ENCODE data around the gene TMEM33.

DNA sequence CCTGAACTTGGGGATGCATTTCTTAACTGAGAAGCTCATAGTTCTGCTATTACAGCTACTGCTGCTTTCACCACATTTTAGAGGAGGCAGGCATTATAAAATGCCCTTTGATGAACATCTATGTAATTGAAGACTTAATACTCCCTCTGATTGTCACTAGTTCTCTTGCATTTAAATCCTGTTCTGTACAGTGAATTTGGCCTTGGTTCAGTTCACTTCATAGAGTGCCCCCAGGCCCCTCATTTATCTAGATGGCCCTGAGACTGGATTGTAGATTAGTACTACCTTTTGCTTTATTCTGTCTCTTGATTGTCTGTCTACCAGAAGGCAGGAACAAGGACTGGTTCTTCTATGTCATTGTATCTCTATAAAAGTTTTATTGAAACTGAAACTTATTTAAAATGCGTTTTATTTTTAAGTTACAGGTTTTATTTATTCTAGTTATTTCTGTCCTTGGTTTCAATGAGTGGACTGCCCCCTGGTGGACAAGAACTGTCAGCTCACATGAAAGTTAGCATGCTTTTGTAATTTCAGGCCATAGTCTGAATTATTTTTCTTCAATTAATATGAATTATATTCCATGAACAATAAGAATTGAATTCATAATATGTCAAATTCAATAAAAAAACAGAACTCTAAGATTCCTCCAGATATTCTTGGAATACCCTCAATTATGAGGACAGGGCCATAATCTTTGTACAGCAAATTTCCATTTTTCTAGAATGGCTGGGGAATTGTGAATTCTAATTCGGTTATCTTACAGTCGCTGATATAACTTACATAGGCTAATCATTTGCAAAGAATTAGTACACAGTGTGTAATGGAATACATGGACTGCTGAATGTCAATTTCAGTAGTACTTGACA, 47.2 kb upstream of the TMEM33 start:
- TF ChIP-seq, protein P1, sequence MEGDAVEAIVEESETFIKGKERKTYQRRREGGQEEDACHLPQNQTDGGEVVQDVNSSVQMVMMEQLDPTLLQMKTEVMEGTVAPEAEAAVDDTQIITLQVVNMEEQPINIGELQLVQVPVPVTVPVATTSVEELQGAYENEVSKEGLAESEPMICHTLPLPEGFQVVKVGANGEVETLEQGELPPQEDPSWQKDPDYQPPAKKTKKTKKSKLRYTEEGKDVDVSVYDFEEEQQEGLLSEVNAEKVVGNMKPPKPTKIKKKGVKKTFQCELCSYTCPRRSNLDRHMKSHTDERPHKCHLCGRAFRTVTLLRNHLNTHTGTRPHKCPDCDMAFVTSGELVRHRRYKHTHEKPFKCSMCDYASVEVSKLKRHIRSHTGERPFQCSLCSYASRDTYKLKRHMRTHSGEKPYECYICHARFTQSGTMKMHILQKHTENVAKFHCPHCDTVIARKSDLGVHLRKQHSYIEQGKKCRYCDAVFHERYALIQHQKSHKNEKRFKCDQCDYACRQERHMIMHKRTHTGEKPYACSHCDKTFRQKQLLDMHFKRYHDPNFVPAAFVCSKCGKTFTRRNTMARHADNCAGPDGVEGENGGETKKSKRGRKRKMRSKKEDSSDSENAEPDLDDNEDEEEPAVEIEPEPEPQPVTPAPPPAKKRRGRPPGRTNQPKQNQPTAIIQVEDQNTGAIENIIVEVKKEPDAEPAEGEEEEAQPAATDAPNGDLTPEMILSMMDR (conservative IDR thresholded peaks at IDR 0.05; ENCODE audit: low read depth, low read length), result peak; percentile 90
- no peak for TF ChIP-seq EZH2 (IDR thresholded peaks at IDR 0.05; ENCODE audit: borderline replicate concordance, low read depth, low read length, poor library complexity, severe bottlenecking)

Data from A673 (cell line).